Spleen (tissue), 11 donors: ENCODE data around the gene MASTL. TPM values are rescaled to one million over a fixed set of nuclear protein-coding genes. Genes with fewer than 3 reads are reported as not detected.
"Not testable (repeated sequence)": the region's sequence is repeated elsewhere in the genome, so short reads cannot be mapped to it uniquely, and the experiment has no call there.

Experiments used
- DNase-seq: peaks from one replicate; pipeline ENCODE4 v3.0.0-alpha.2; 2020
- H3K27ac ChIP-seq, 8 donors: fragments of 200-600 bp; sonication (generic) in 7 of 8; 1 replicate in 4 of 8; 2 replicates in 4 of 8; pipeline versions ENCODE4 v1.5.0 to v1.8.0; 2016 to 2021; ENCODE audit warnings: inconsistent platforms in 4 of 8, mild to moderate bottlenecking in 4 of 8, moderate library complexity in 1 of 8
- H3K27me3 ChIP-seq, 7 donors: fragments of 200-600 bp; sonication (generic) in 6 of 7; replicated peaks in 1 of 7; 1 replicate in 4 of 7; 2 replicates in 3 of 7; pipeline versions ENCODE4 v1.5.0 to v1.8.0; 2016 to 2021; ENCODE audit warnings: inconsistent platforms in 3 of 7, mild to moderate bottlenecking in 1 of 7
- H3K36me3 ChIP-seq, 6 donors: fragments of 200-600 bp; sonication (generic) in 5 of 6; 1 replicate in 4 of 6; 2 replicates in 2 of 6; pipeline versions ENCODE4 v1.5.0 to v1.8.0; 2016 to 2021; ENCODE audit warnings: inconsistent platforms in 2 of 6
- H3K4me1 ChIP-seq, 6 donors: fragments of 200-600 bp; sonication (generic) in 5 of 6; 1 replicate in 3 of 6; 2 replicates in 3 of 6; pipeline versions ENCODE4 v1.5.0 to v1.8.0; 2016 to 2021; ENCODE audit warnings: inconsistent platforms in 3 of 6
- H3K4me3 ChIP-seq, 8 donors: fragments of 200-600 bp; sonication (generic) in 7 of 8; 1 replicate in 4 of 8; 2 replicates in 4 of 8; pipeline versions ENCODE4 v1.5.0 to v1.8.0; 2016 to 2021; ENCODE audit warnings: inconsistent platforms in 4 of 8, mild to moderate bottlenecking in 4 of 8, moderate library complexity in 2 of 8
- H3K9me3 ChIP-seq, 8 donors: fragments of 200-600 bp; sonication (generic) in 7 of 8; 1 replicate in 4 of 8; 2 replicates in 4 of 8; pipeline versions ENCODE4 v1.5.0 to v1.8.0; 2016 to 2021; ENCODE audit warnings: inconsistent platforms in 4 of 8
- POLR2A ChIP-seq, 3 donors: fragments of 450-650 bp; IDR thresholded peaks; one replicate each; pipeline ENCODE4 v1.5.1; 2017; ENCODE audit warnings: antibody characterized with exemption in 3 of 3, mild to moderate bottlenecking in 1 of 3
- POLR2AphosphoS5 ChIP-seq, 3 donors: sonication (generic); formaldehyde crosslinking; IDR thresholded peaks; one replicate each; pipeline ENCODE4 v1.5.1; 2017; ENCODE audit warnings: antibody characterized with exemption in 3 of 3
- WGBS, 5 donors: extraction: QIAGEN DNeasy Blood & Tissue Kit in 3 of 5; methylation state at CpG; one replicate each; pipeline versions ENCODE4 v1.1.5 to v1.1.7; 2013 to 2018; 5-methylcytosine and 5-hydroxymethylcytosine counted together
- intact Hi-C: fragments of 100-400 bp; cut with DNase I; formaldehyde crosslinking; loops from one replicate; pipeline ENCODE4 v1.15.0; 2023; ENCODE audit warnings: low total_unique reads
- polyA plus RNA-seq, 3 donors: library from polyadenylated mRNA; stranded (reverse); fragments of 200-250 nt; gene quantifications; one replicate each; pipeline ENCODE4 v1.2.1, GENCODE V29; 2013
- total RNA-seq, 7 donors: library from RNA; depleted of rRNA in 3 of 7; stranded (reverse); fragments of >200 nt in 3 of 7; fragmentation: NEBNext Ultra II Directional in 4 of 7; extraction: Animal tissue kit (Norgen Biotek cat#: 25700) in 4 of 7; gene quantifications; one replicate each; pipeline versions ENCODE4 v1.1.0 to v1.2.1, GENCODE V29; 2016 to 2021
- TF ChIP-seq, protein P1 (sequence below), 11 experiments: fragments of 200-600 bp in 7 of 11; fragments of 450-650 bp in 4 of 11; sonication (generic) in 4 of 11; IDR thresholded peaks in 8 of 11; conservative IDR thresholded peaks in 3 of 11; 1 replicate in 7 of 11; 2 replicates in 4 of 11; pipeline versions ENCODE4 v1.4.0 to v1.8.0; 2016 to 2021; ENCODE audit warnings: antibody characterized with exemption in 11 of 11, inconsistent platforms in 4 of 11, mild to moderate bottlenecking in 1 of 11
- donor health status: healthy with polysubstance abuse.
- donor health status: DM: no; HTN: no; CAD: no; lungs with moderate emphysema.
- donor health status: DM: no; HTN: no; CAD: no.
- donor health status: Bipolar disorder and iron deficiency.
- donor health status: healthy.
- donor health status: DM: no; HTN: no; CAD: no.
- donor health status: DM: yes; HTN: yes; CAD: no.

MASTL gene
- total and polyA plus RNA-seq, 10 donors: 3.6 to 10.3 (median 6.4) TPM

GRCh38 chr10:27153329-27153728 lies 1.8 kb upstream of the MASTL start:
- Histone ChIP-seq H3K27me3 (no peaks in the 10 kb centered on the region), H3K27ac (peak overlapping the region; percentile 97 to 100 (median 100)), H3K4me1 (peaks cover 13 to 81% (median 49%) of the 10 kb centered on the region in 6 donors), H3K36me3 (peaks cover 0 to 30% (median 8%) of the 10 kb centered on the region in 6 donors), H3K4me3 (peak overlapping the region; percentile 63 to 95 (median 83)), H3K9me3 (no peaks in the 10 kb centered on the region)
- intact Hi-C loops: loop anchor here (10.0 kb wide), 1 partner anchor 49 kb away; the partner anchor contains the start of gene ANKRD26
- no peak for DNase-seq
- TF ChIP-seq POLR2A (IDR thresholded peaks at IDR 0.05): no peak
- TF ChIP-seq, protein P1, sequence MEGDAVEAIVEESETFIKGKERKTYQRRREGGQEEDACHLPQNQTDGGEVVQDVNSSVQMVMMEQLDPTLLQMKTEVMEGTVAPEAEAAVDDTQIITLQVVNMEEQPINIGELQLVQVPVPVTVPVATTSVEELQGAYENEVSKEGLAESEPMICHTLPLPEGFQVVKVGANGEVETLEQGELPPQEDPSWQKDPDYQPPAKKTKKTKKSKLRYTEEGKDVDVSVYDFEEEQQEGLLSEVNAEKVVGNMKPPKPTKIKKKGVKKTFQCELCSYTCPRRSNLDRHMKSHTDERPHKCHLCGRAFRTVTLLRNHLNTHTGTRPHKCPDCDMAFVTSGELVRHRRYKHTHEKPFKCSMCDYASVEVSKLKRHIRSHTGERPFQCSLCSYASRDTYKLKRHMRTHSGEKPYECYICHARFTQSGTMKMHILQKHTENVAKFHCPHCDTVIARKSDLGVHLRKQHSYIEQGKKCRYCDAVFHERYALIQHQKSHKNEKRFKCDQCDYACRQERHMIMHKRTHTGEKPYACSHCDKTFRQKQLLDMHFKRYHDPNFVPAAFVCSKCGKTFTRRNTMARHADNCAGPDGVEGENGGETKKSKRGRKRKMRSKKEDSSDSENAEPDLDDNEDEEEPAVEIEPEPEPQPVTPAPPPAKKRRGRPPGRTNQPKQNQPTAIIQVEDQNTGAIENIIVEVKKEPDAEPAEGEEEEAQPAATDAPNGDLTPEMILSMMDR (IDR thresholded peaks at IDR 0.05 in 8 of 11, conservative IDR thresholded peaks at IDR 0.05 in 3 of 11): no peak
- no peak for TF ChIP-seq POLR2AphosphoS5 (IDR thresholded peaks at IDR 0.05)
- WGBS, 5 donors: 3 to 5% (median 4%) methylated on average over 6 of the region's 6 CpGs

DNA sequence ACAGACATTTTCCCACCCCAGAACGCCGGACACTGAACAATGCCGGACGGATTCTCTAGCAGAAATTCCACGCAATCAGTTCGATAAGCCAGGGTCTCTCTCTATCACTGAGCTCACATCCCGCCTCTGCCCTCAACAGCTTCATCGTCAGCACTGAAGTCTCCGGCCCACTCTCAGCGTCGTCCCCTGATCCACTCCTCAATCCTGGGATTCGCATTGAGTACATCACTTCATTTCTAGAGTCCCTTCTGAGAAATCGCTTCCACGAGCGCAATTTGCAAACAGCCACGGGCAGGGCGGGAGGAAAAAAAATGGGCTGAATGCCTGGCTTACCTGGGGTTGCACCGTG lies 1.3 kb upstream of the MASTL start:
- 0 to 1% (median 1%) methylated on average over 18 of the region's 18 CpGs for WGBS, 5 donors
- H3K9me3 ChIP-seq: no peaks in the 10 kb centered on the region
- peak overlapping the region; percentile 97 to 100 (median 100) for H3K27ac ChIP-seq
- H3K27me3 ChIP-seq: no peaks in the 10 kb centered on the region
- H3K36me3 ChIP-seq: peaks cover 0 to 30% (median 8%) of the 10 kb centered on the region in 6 donors
- no peak for DNase-seq
- peaks cover 13 to 76% (median 46%) of the 10 kb centered on the region in 6 donors for H3K4me1 ChIP-seq
- TF ChIP-seq POLR2AphosphoS5 (IDR thresholded peaks at IDR 0.05) (no peak), POLR2A (IDR thresholded peaks at IDR 0.05) (no peak)
- TF ChIP-seq, protein P1 (IDR thresholded peaks at IDR 0.05 in 8 of 11, conservative IDR thresholded peaks at IDR 0.05 in 3 of 11): no peak
- peak overlapping the region; percentile 63 to 95 (median 83) for H3K4me3 ChIP-seq
- intact Hi-C loops: loop anchor here (10.0 kb wide), 1 partner anchor 49 kb away; the partner anchor contains the start of gene ANKRD26

DNA sequence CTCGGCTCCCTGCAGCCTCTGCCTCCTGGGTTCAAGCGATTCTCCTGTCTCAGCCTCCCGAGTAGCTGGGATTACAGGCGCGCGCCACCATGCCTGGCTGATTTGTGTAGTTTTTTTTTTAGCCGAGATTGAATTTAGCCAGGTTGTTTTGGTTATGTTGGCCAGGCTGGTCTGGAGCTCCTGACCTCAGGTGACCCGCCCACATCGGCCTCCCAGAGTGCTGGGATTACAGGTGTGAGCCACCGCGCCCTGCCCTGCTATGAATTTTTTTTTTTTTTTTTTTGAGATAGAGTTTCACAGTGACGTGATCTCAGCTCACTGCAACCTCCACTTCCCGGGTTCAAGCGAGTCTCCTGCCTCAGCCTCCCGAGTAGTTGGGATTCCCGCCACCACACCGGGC lies 1.4 kb downstream of the MASTL start:
- peak overlapping the region in 6 of 8 donors; percentile 80 to 95 (median 83) for H3K4me3 ChIP-seq
- H3K27me3 ChIP-seq, H3K9me3 ChIP-seq: not testable (repeated sequence)
- peak; percentile 77 for DNase-seq
- intact Hi-C loops: loop anchor here (10.0 kb wide), 1 partner anchor 52 kb away; the partner anchor contains the start of gene ANKRD26
- WGBS, 5 donors: 82 to 87% (median 85%) methylated on average over 17 of the region's 17 CpGs
- H3K36me3 ChIP-seq: peaks cover 0 to 36% (median 23%) of the 10 kb centered on the region in 6 donors
- H3K27ac ChIP-seq: peak overlapping the region; percentile 97 to 100 (median 100)
- peaks cover 7 to 51% (median 31%) of the 10 kb centered on the region in 6 donors for H3K4me1 ChIP-seq

DNA sequence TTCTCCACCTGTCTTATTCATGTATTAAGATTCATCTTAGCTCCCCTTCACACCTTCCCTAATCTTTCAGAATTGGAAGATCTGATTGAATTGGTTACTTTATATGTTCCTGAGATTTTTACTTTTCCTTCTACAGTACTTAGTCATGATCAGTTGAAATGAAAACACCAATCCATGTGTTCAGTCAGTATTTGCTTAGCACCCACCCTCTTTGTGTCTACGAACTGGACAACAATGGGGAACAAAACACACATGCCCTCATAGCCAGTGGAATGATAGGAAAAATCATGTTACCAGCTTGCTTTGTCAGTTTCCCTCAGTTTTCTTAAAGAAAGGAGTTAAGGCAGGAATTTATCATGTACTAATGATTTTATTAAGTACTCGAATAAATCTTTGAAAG lies 2.0 kb downstream of the MASTL start:
- DNase-seq: no peak
- intact Hi-C loops: loop anchor here (10.0 kb wide), 1 partner anchor 52 kb away; the partner anchor contains the start of gene ANKRD26

More for the DNA sequence above, 2.0 kb downstream of the MASTL start:
- Histone ChIP-seq H3K27ac (no peak overlapping the region), H3K27me3 (no peaks in the 10 kb centered on the region), H3K4me1 (peaks cover 6 to 45% (median 27%) of the 10 kb centered on the region in 6 donors), H3K4me3 (peak overlapping the region in 1 of 8 donors; percentile 80), H3K9me3 (no peaks in the 10 kb centered on the region), H3K36me3 (peaks cover 0 to 42% (median 28%) of the 10 kb centered on the region in 6 donors)
- TF ChIP-seq, protein P1 (IDR thresholded peaks at IDR 0.05 in 8 of 11, conservative IDR thresholded peaks at IDR 0.05 in 3 of 11): no peak
- 76 to 85% (median 80%) methylated on average over 2 of the region's 2 CpGs for WGBS, 5 donors
